ENCODE results near the gene ALLC.

DNA sequence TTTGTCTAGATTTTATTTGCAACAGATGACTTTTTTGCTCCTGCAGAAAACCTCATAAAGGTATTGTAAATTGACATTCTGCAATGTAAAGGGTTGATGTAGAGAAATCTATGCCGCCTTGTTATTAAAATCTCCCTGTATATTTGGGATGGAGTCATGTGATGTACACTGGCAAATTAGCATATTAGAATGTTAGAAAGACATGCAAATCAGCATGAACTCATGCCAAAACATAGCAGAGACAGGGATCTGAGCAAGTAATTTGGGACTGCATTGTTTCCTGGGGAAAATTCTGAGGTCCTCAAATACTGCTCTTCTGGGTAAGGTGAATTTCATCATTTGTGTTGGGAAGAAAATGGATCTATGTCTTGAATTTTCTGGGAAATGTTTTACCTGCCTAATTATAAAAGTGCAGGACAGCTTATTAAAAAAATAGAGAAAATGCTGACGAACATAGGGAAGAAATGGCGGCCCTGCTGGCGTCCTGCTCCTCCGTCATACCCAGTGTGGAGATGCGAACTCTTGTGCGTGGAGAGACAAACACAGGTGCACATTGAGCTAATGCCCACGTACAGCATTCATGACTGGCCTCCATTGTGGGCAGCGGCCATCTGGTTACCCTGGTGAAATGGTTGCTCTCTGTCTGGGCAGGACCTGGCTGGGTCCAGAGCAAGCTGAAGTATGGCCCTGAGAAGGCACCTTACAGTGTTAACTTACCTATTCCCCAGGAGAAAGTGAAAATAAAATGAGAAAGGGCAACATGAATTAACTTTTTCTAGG lies 16.3 kb downstream of the ALLC start:
- no peak for TF ChIP-seq POLR2AphosphoS5 (IDR thresholded peaks at IDR 0.05)
- TF ChIP-seq, protein P1, sequence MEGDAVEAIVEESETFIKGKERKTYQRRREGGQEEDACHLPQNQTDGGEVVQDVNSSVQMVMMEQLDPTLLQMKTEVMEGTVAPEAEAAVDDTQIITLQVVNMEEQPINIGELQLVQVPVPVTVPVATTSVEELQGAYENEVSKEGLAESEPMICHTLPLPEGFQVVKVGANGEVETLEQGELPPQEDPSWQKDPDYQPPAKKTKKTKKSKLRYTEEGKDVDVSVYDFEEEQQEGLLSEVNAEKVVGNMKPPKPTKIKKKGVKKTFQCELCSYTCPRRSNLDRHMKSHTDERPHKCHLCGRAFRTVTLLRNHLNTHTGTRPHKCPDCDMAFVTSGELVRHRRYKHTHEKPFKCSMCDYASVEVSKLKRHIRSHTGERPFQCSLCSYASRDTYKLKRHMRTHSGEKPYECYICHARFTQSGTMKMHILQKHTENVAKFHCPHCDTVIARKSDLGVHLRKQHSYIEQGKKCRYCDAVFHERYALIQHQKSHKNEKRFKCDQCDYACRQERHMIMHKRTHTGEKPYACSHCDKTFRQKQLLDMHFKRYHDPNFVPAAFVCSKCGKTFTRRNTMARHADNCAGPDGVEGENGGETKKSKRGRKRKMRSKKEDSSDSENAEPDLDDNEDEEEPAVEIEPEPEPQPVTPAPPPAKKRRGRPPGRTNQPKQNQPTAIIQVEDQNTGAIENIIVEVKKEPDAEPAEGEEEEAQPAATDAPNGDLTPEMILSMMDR (IDR thresholded peaks at IDR 0.05) = no peak
